ENCODE data around the gene CCDC88B.

The CCDC88B gene

GRCh38 chr11:64381350-64381749, 41.3 kb downstream of the CCDC88B start:
- Histone ChIP-seq H3K9me3 (replicated peaks in 1 of 11) (no peaks in the 10 kb centered on the region), H4K20me1 (no peaks in the 10 kb centered on the region), H3K27me3 (peaks cover 0 to 46% (median 0%) of the 10 kb centered on the region in 11 experiments; a peak in 8 of 22 replicates), H3K4me2 (peak overlapping the region in 8 of 11 experiments; percentile 65 to 96 (median 90); a peak in 16 of 22 replicates), H3K9ac (no peak overlapping the region), H3K36me3 (no peaks in the 10 kb centered on the region), H3K4me1 (peaks cover 28 to 83% (median 80%) of the 10 kb centered on the region in 10 experiments), H3K27ac (no peak overlapping the region), H3K4me3 (no peak overlapping the region)
- no peak for TF ChIP-seq Cebpa-rat (IDR thresholded peaks at IDR 0.05)

DNA sequence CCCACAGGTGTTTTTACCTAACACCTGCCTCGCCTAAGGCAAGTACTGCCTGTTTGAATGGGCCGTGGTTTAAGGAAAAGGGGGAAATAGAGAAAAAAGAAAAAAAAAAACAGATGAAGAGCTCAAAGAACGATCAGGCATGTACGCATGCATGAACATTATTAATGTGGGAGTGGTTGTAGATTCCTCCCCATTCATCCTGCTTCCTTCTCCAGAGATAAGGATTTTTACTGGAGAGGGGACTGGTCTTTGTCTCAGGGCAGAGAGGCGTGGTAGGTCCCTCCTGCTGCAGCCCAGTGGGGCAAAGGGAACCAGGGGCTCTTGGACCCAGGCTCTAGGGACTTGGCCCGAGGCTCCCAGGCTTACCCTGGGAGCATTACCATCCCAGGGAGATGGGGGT, 42.0 kb downstream of the CCDC88B start:
- no peak for TF ChIP-seq Cebpa-rat (IDR thresholded peaks at IDR 0.05)
- no peak overlapping the region for H3K4me3 ChIP-seq
- no peaks in the 10 kb centered on the region for H3K36me3 ChIP-seq
- peaks cover 30 to 90% (median 86%) of the 10 kb centered on the region in 10 experiments for H3K4me1 ChIP-seq
- peaks cover 0 to 46% (median 0%) of the 10 kb centered on the region in 11 experiments; a peak in 8 of 22 replicates for H3K27me3 ChIP-seq
- H3K4me2 ChIP-seq: peak overlapping the region in 9 of 11 experiments; percentile 16 to 96 (median 92); a peak in 16 of 22 replicates
- no peaks in the 10 kb centered on the region for H3K9me3 ChIP-seq (replicated peaks in 1 of 11)
- no peaks in the 10 kb centered on the region for H4K20me1 ChIP-seq
- no peak overlapping the region for H3K9ac ChIP-seq
- H3K27ac ChIP-seq: no peak overlapping the region

- H3K4me1 ChIP-seq: peaks cover 30 to 95% (median 92%) of the 10 kb centered on the region in 10 experiments
- H4K20me1 ChIP-seq: no peaks in the 10 kb centered on the region
- no peak overlapping the region for H3K27ac ChIP-seq
- no peak overlapping the region for H3K9ac ChIP-seq
- peaks cover 0 to 46% (median 0%) of the 10 kb centered on the region in 11 experiments; a peak in 8 of 22 replicates for H3K27me3 ChIP-seq
- no peak overlapping the region for H3K4me3 ChIP-seq
- TF ChIP-seq Cebpa-rat (IDR thresholded peaks at IDR 0.05): no peak
- peak overlapping the region in 10 of 11 experiments; percentile 16 to 96 (median 90); a peak in 17 of 22 replicates for H3K4me2 ChIP-seq
- no peaks in the 10 kb centered on the region for H3K9me3 ChIP-seq (replicated peaks in 1 of 11)
- H3K36me3 ChIP-seq: no peaks in the 10 kb centered on the region
Observed at GRCh38 chr11:64382586-64382985, 42.6 kb downstream of the CCDC88B start.

DNA sequence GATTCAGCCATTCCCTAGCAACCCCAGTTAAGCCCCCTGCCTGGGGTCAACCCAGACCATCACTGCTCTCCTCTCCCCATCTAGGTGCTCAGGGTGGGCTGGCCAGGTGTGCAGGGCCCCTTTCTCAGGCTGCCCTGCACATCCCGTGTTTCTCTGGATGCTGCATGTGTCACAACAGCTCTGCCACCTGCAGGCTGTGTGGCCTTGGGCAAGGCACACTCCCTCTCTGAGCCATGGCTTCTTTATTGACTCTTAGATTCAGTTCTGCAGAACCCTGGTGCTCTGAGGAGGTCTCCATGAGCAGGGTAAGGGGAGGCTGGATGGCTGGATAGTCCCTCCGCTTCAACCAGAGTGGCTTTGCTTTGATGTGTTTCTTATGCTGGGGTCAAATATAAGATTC, 43.6 kb downstream of the CCDC88B start:
- peaks cover 0 to 8% (median 5%) of the 10 kb centered on the region in 11 experiments; a peak in 8 of 22 replicates for H3K9me3 ChIP-seq (replicated peaks in 1 of 11)
- H4K20me1 ChIP-seq: no peaks in the 10 kb centered on the region
- TF ChIP-seq Cebpa-rat (IDR thresholded peaks at IDR 0.05): no peak
- no peak overlapping the region for H3K27ac ChIP-seq
- H3K9ac ChIP-seq: no peak overlapping the region
- H3K4me1 ChIP-seq: peaks cover 30 to 100% (median 98%) of the 10 kb centered on the region in 10 experiments
- peaks cover 0 to 43% (median 0%) of the 10 kb centered on the region in 11 experiments; a peak in 8 of 22 replicates for H3K27me3 ChIP-seq
- H3K4me3 ChIP-seq: no peak overlapping the region
- H3K4me2 ChIP-seq: peak overlapping the region in 9 of 11 experiments; percentile 16 to 96 (median 92); a peak in 17 of 22 replicates
- H3K36me3 ChIP-seq: peaks cover 0 to 7% (median 0%) of the 10 kb centered on the region in 11 experiments; a peak in 7 of 22 replicates

DNA sequence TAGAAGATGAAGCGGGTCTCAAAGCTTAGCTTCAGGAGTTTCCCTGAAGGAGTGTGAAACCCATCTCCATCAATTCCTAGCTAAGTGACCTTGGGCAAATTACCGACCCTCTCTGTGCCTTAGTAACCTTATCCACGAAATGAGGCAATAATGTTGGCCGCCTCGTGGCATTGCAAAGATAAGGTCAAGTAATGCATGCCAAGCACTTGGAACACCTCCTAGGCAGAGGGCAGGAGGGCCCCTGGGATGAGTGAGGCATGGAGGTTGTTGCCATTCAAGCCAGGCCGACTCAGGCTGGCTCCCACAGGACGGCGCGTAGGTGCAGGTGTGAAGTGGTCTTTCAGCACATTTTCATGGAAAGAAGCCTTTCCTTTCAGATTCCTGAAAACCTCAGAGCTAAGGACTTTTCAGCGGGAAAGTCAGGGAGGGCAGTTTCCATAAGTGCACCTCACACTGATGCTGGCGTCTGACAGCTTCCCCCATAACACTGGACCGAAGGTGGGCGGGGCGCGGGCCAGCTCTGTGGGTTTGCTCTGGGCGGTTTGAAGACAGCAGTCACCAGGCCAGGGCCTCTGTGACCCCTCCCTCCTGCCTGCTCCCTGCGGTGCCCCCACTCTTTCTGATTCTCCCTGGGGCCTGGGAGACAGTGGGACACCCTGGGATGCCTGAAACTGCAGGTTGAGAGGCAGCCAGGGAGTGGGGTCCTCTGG, 44.2 kb downstream of the CCDC88B start:
- no peak for TF ChIP-seq Cebpa-rat (IDR thresholded peaks at IDR 0.05)
- H3K27me3 ChIP-seq: peaks cover 0 to 37% (median 0%) of the 10 kb centered on the region in 11 experiments; a peak in 8 of 22 replicates
- H3K27ac ChIP-seq: peak overlapping the region in 8 of 11 experiments; percentile 71 to 88 (median 80); a peak in 11 of 22 replicates
- peak overlapping the region in 6 of 11 experiments; percentile 56 to 72 (median 66); a peak in 6 of 22 replicates for H3K9ac ChIP-seq
- peaks cover 30 to 99% (median 96%) of the 10 kb centered on the region in 10 experiments for H3K4me1 ChIP-seq
- H3K9me3 ChIP-seq (replicated peaks in 1 of 11): peaks cover 0 to 14% (median 5%) of the 10 kb centered on the region in 11 experiments; a peak in 8 of 22 replicates
- peaks cover 0 to 13% (median 5%) of the 10 kb centered on the region in 11 experiments; a peak in 7 of 22 replicates for H3K36me3 ChIP-seq
- H3K4me2 ChIP-seq: peak overlapping the region; percentile 82 to 96 (median 92); a peak in 21 of 22 replicates
- no peaks in the 10 kb centered on the region for H4K20me1 ChIP-seq
- no peak overlapping the region for H3K4me3 ChIP-seq

GRCh38 chr11:64384981-64385944, 45.3 kb downstream of the CCDC88B start:
- Histone ChIP-seq H3K9ac (peak overlapping the region in 9 of 11 experiments; percentile 48 to 72 (median 67); a peak in 18 of 22 replicates), H3K4me2 (peak overlapping the region; percentile 82 to 96 (median 92)), H3K9me3 (replicated peaks in 1 of 11) (peaks cover 7 to 25% (median 12%) of the 10 kb centered on the region in 11 experiments), H3K36me3 (peaks cover 0 to 24% (median 12%) of the 10 kb centered on the region in 11 experiments; a peak in 14 of 22 replicates), H3K27ac (peak overlapping the region in 10 of 11 experiments; percentile 19 to 88 (median 78); a peak in 18 of 22 replicates), H4K20me1 (no peaks in the 10 kb centered on the region), H3K4me1 (peaks cover 29 to 100% (median 88%) of the 10 kb centered on the region in 10 experiments), H3K27me3 (peaks cover 0 to 33% (median 0%) of the 10 kb centered on the region in 11 experiments; a peak in 8 of 22 replicates), H3K4me3 (peak overlapping the region in 6 of 10 experiments; percentile 14 to 59 (median 32); a peak in 7 of 20 replicates)
- TF ChIP-seq Cebpa-rat (IDR thresholded peaks at IDR 0.05): no peak

DNA sequence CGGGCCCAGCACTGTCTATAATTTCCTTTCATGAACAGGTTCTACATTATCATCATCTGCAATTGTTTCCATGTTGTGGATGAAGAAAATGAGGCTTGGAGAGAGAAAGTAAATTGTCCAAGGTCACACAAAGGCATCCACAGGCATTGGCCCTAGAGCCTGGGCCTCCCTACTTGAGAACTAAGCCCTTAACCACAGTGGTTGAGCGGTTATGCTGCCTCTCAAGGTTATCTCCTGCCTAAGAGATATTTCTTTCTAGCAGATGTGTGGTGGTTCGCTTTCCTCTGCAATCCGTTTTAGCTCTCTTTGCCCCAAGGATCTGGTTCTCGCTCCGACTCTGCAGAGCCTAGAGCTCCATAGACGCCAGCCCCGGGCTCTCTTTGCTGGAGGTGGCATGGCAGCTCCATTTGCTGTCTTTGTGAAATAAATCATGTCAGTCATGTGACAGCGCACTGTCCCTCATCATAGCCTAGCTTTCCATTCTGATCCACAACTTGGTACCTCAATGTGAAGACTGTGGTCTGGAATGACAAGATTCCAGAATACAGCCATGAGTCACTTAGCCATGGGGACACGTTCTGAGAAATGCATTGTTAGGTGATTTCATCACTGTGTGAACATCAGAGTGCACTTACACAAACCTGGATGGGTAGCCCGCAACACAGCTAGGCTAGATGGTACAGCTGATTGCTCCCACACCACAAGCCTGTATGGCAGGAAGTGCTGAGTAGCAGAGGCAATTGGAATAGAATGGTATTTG, 46.1 kb downstream of the CCDC88B start:
- TF ChIP-seq Cebpa-rat (IDR thresholded peaks at IDR 0.05): peak in 8 of 11 experiments; percentile 40 to 85 (median 66); a peak in 11 of 22 replicates
- peaks cover 0 to 26% (median 0%) of the 10 kb centered on the region in 11 experiments; a peak in 5 of 22 replicates for H3K27me3 ChIP-seq
- peak overlapping the region in 10 of 11 experiments; percentile 19 to 88 (median 78); a peak in 18 of 22 replicates for H3K27ac ChIP-seq
- peaks cover 16 to 34% (median 21%) of the 10 kb centered on the region in 11 experiments for H3K9me3 ChIP-seq (replicated peaks in 1 of 11)
- H3K4me1 ChIP-seq: peaks cover 28 to 100% (median 86%) of the 10 kb centered on the region in 10 experiments
- H3K4me2 ChIP-seq: peak overlapping the region; percentile 82 to 96 (median 92)
- H4K20me1 ChIP-seq: no peaks in the 10 kb centered on the region
- H3K4me3 ChIP-seq: peak overlapping the region in 3 of 10 experiments; percentile 2 to 33 (median 14); a peak in 3 of 20 replicates
- H3K36me3 ChIP-seq: peaks cover 0 to 30% (median 18%) of the 10 kb centered on the region in 11 experiments; a peak in 14 of 22 replicates
- H3K9ac ChIP-seq: peak overlapping the region in 9 of 11 experiments; percentile 48 to 72 (median 67); a peak in 18 of 22 replicates
